GM12878 (cell line): ENCODE data around the gene NELL1. TPM values are rescaled to one million over a fixed set of nuclear protein-coding genes. Genes with fewer than 3 reads are reported as not detected.

Source experiments
- ATAC-seq: fragments of 200-7000 bp; cut with Tn5 transposase; 3 replicates; pipeline ENCODE4 v1.9.1; 2020; ENCODE audit warnings: mild to moderate bottlenecking, moderate library complexity
- BruUV-seq: library from RNA; stranded (reverse); fragments of 400-500 nt; replicated peaks from 2 replicates; lab custom pipeline; 2021; lab: Mats Ljungman, UMichigan
- CTCF ChIA-PET: fragments of 300-600 bp; sonication (Branson Sonifier 250); formaldehyde crosslinking; extraction: SDS; loops from one replicate; lab custom pipeline; 2021; ENCODE audit warnings: inconsistent platforms; lab: Yijun Ruan, JAX
- POLR2A ChIA-PET: fragments of 350-600 bp; formaldehyde crosslinking; extraction: SDS; loops from one replicate; lab custom pipeline; 2021; ENCODE audit warnings: inconsistent platforms; lab: Charles Lee
- RAD21 ChIA-PET: fragments of 300-600 bp; sonication (Branson Sonifier 250); formaldehyde crosslinking; loops from one replicate; lab custom pipeline; 2023; ENCODE audit warnings: antibody characterized with exemption; ENCODE audit not compliant: unreplicated experiment; lab: Charles Lee
- SMC1A ChIA-PET: fragments of 300-600 bp; sonication (Branson Sonifier 250); formaldehyde crosslinking; loops from one replicate; lab custom pipeline; 2023; ENCODE audit not compliant: unreplicated experiment, uncharacterized antibody; lab: Charles Lee
- DNase-seq: peaks from one replicate; pipeline ENCODE4 v3.0.0-alpha.2; 2011; ENCODE audit warnings: low read depth, low spot score
- FAIRE-seq: peaks from 3 replicates; lab custom pipeline; 2011; peaks lifted over from hg19 to GRCh38; lab: Jason Lieb, UNC
- H2AFZ ChIP-seq: 2 replicates; pipeline ENCODE4 v1.6.0; 2011; ENCODE audit warnings: low read depth, low read length, control low read depth; ENCODE audit not compliant: control insufficient read depth
- H3K27ac ChIP-seq: 2 replicates; pipeline ENCODE4 v1.5.1; 2011; ENCODE audit warnings: control low read depth; ENCODE audit not compliant: control insufficient read depth, insufficient read depth
- H3K27me3 ChIP-seq, 2 experiments: replicated peaks in 1 of 2; 2 replicates each; pipeline versions ENCODE4 v1.6.0 to v1.6.1; 2011; ENCODE audit warnings: low read length in 1 of 2; ENCODE audit not compliant: control insufficient read depth in 2 of 2, insufficient read depth in 2 of 2
- H3K36me3 ChIP-seq, 2 experiments: 2 replicates each; pipeline ENCODE4 v1.5.1; 2011; ENCODE audit warnings: low read length in 1 of 2; ENCODE audit not compliant: control insufficient read depth in 2 of 2, insufficient read depth in 2 of 2
- H3K4me1 ChIP-seq: 2 replicates; pipeline ENCODE4 v1.6.1; 2011; ENCODE audit warnings: mild to moderate bottlenecking, low read length, moderate library complexity, mixed read lengths; ENCODE audit not compliant: control insufficient read depth, insufficient read depth
- H3K4me2 ChIP-seq: 2 replicates; pipeline ENCODE4 v1.6.0; 2011; ENCODE audit warnings: control low read depth; ENCODE audit not compliant: control insufficient read depth, insufficient read depth
- H3K4me3 ChIP-seq: fragments of 200-600 bp; sonication (generic); 2 replicates; pipeline ENCODE4 v1.5.1; 2016
- H3K79me2 ChIP-seq: 2 replicates; pipeline ENCODE4 v1.6.0; 2011; ENCODE audit warnings: low read length; ENCODE audit not compliant: control insufficient read depth, insufficient read depth
- H3K9ac ChIP-seq: 2 replicates; pipeline ENCODE4 v1.8.0; 2011; ENCODE audit warnings: low read length, control low read depth, mixed read lengths; ENCODE audit not compliant: control insufficient read depth, insufficient read depth
- H3K9me3 ChIP-seq: replicated peaks from 3 replicates; pipeline ENCODE4 v1.5.1; 2011; ENCODE audit warnings: mild to moderate bottlenecking, low read length; ENCODE audit not compliant: control insufficient read depth, insufficient read depth
- H4K20me1 ChIP-seq: 2 replicates; pipeline ENCODE4 v1.6.0; 2011; ENCODE audit not compliant: control insufficient read depth, insufficient read depth
- ATF2 ChIP-seq: IDR thresholded peaks from 2 replicates; pipeline ENCODE4 v1.6.1; 2012; ENCODE audit warnings: low read length, inconsistent platforms
- CREB1 ChIP-seq: IDR thresholded peaks from 2 replicates; pipeline ENCODE4 v1.6.1; 2012; ENCODE audit warnings: low read depth, mild to moderate bottlenecking, inconsistent platforms
- MTA2 ChIP-seq: fragments of 450-650 bp; IDR thresholded peaks from 2 replicates; pipeline ENCODE4 v1.6.1; 2016; ENCODE audit warnings: low read depth, mild to moderate bottlenecking, moderate library complexity
- MTA3 ChIP-seq: IDR thresholded peaks from 2 replicates; pipeline ENCODE4 v1.6.1; 2012; ENCODE audit warnings: low read length, inconsistent platforms, borderline replicate concordance
- NFIC ChIP-seq: IDR thresholded peaks from 2 replicates; pipeline ENCODE4 v1.6.1; 2012; ENCODE audit warnings: low read depth, mild to moderate bottlenecking, inconsistent platforms, low read length, moderate library complexity
- NFYA ChIP-seq: IDR thresholded peaks from 2 replicates; pipeline ENCODE4 v1.6.1; 2011; ENCODE audit warnings: low read depth, mild to moderate bottlenecking, low read length, improper control_type of control experiment, borderline replicate concordance
- NFYB ChIP-seq: IDR thresholded peaks from 2 replicates; pipeline ENCODE4 v1.6.1; 2011; ENCODE audit warnings: low read depth, mild to moderate bottlenecking, low read length, improper control_type of control experiment, moderate library complexity; ENCODE audit not compliant: insufficient read depth
- NR2C1 ChIP-seq: fragments of 450-650 bp; IDR thresholded peaks from 2 replicates; pipeline ENCODE4 v1.6.1; 2017; ENCODE audit warnings: antibody characterized with exemption, mild to moderate bottlenecking, moderate library complexity
- RUNX3 ChIP-seq: IDR thresholded peaks from 2 replicates; pipeline ENCODE4 v1.6.1; 2012; ENCODE audit warnings: low read length, inconsistent platforms
- SREBF1 ChIP-seq: IDR thresholded peaks from 2 replicates; pipeline ENCODE4 v1.6.1; 2012; ENCODE audit warnings: mild to moderate bottlenecking, low read length
- SREBF2 ChIP-seq: IDR thresholded peaks from 2 replicates; pipeline ENCODE4 v1.6.1; 2012; ENCODE audit warnings: mild to moderate bottlenecking, low read length
- TARDBP ChIP-seq: IDR thresholded peaks from 2 replicates; pipeline ENCODE4 v1.6.1; 2016; ENCODE audit warnings: borderline replicate concordance
- TCF12 ChIP-seq: IDR thresholded peaks from 2 replicates; pipeline ENCODE4 v1.6.1; 2011; ENCODE audit warnings: low read depth, mild to moderate bottlenecking, low read length
- USF2 ChIP-seq: IDR thresholded peaks from 2 replicates; pipeline ENCODE4 v1.6.1; 2011; ENCODE audit warnings: low read depth, low read length, improper control_type of control experiment, borderline replicate concordance
- WGBS: methylation state at CpG from one replicate; pipeline ENCODE4 v1.1.6; 2016; ENCODE audit warnings: low lambda C conversion rate; ENCODE audit not compliant: insufficient replicate concordance, insufficient coverage; ENCODE audit errors: missing lambda C conversion rate; 5-methylcytosine and 5-hydroxymethylcytosine counted together
- in situ Hi-C: fragments of 300-500 bp; cut with MboI; formaldehyde crosslinking; loops from 9 replicates; pipeline ENCODE4 v1.14.3; 2018; ENCODE audit warnings: mixed read lengths
- intact Hi-C: fragments of 100-400 bp; cut with micrococcal nuclease; formaldehyde crosslinking; loops from one replicate; pipeline ENCODE4 v1.14.2; 2022; ENCODE audit not compliant: unreplicated experiment
- polyA plus RNA-seq, 11 experiments: library from polyadenylated mRNA; depleted of rRNA in 4 of 11; unstranded in 6 of 11; stranded (reverse) in 5 of 11; fragments of >200 nt; fragmentation: Nextera tagmentation in 4 of 11; fragmentation: Illumina TruSeq in 1 of 11; extraction: Ambion mirVana in 4 of 11; extraction: Trizol in 1 of 11; gene quantifications; 1 replicate in 1 of 11; 2 replicates in 10 of 11; pipeline versions ENCODE4 v1.2.1 to v1.2.3, GENCODE V29; 2011 to 2016; ENCODE audit warnings: inconsistent platforms in 2 of 11, missing spikeins in 2 of 11, low read depth in 1 of 11
- total RNA-seq, 4 experiments: library from RNA; depleted of rRNA in 3 of 4; stranded (reverse); fragments of >200 nt in 3 of 4; fragmentation: Illumina TruSeq in 1 of 4; extraction: Trizol in 1 of 4; gene quantifications; 2 replicates each; pipeline versions ENCODE4 v1.2.1 to v1.2.3, GENCODE V29; 2013 to 2021

Gene NELL1
- total and polyA plus RNA-seq, 10 of the 15 experiments (the other 5 are each of a cell fraction or from before 2014, with no cell fraction given), result 0.02 to 0.12 TPM; not detected in 8

DNA sequence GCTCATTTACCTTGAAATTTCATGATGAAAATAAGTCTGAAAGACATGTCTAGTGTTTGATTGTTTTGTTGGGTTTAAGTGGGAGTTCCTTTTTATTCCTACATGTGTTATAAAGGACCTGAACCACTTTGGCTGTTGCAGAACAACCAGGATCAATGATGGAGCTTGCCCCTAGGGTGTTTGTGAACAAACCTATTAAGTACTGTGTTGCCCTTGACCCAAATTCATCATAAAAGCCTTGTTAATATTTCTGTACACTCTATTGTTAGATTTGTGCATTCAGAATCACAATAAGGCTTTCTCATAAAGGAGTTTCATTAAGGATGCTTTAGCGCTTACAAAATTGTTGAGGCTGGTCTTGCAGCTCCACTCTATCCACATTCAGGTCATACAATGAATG, 452.6 kb downstream of the NELL1 start:
- H3K4me1 ChIP-seq, result no peaks in the 10 kb centered on the region
- H3K4me2 ChIP-seq, result no peak overlapping the region
- no peak overlapping the region for H2AFZ ChIP-seq
- no peaks in the 10 kb centered on the region for H3K79me2 ChIP-seq
- TF ChIP-seq NFYB (no peak), NR2C1 (no peak), MTA3 (no peak), SREBF1 (no peak), RUNX3 (no peak), MTA2 (no peak), SREBF2 (no peak), CREB1 (no peak), USF2 (no peak), NFYA (no peak), NFIC (no peak), TCF12 (no peak), TARDBP (no peak), ATF2 (no peak)
- no peaks in the 10 kb centered on the region for H3K27me3 ChIP-seq
- no peak overlapping the region for H3K27ac ChIP-seq
- ChIA-PET POLR2A (no interaction called here), CTCF (no interaction called here), RAD21 (no interaction called here), SMC1A (no interaction called here)
- DNase-seq (no peak), ATAC-seq (no peak), FAIRE-seq (no peak)
- 45% methylated on average over 1 of the region's 1 CpG for WGBS
- H3K9me3 ChIP-seq, result no peaks in the 10 kb centered on the region
- no peaks in the 10 kb centered on the region for H3K36me3 ChIP-seq
- H3K4me3 ChIP-seq, result no peak overlapping the region
- in situ Hi-C loops (no loop called here), intact Hi-C loops (no loop called here)
- H4K20me1 ChIP-seq, result no peaks in the 10 kb centered on the region
- no TSS peak for BruUV-seq
- H3K9ac ChIP-seq, result no peak overlapping the region
